Medulla oblongata (tissue), 1 donor: ENCODE results near the gene LRMDA.
A peak's percentile ranks its signal among the peaks of the same experiment; 100 is the strongest.

Experiments
- DNase-seq: peaks from one replicate; pipeline ENCODE4 v3.0.0-alpha.2; 2015; ENCODE audit errors: extremely low spot score

Gene LRMDA

GRCh38 chr10:75773231-75773780, 341.9 kb downstream of the LRMDA start:
- DNase-seq = no peak

DNA sequence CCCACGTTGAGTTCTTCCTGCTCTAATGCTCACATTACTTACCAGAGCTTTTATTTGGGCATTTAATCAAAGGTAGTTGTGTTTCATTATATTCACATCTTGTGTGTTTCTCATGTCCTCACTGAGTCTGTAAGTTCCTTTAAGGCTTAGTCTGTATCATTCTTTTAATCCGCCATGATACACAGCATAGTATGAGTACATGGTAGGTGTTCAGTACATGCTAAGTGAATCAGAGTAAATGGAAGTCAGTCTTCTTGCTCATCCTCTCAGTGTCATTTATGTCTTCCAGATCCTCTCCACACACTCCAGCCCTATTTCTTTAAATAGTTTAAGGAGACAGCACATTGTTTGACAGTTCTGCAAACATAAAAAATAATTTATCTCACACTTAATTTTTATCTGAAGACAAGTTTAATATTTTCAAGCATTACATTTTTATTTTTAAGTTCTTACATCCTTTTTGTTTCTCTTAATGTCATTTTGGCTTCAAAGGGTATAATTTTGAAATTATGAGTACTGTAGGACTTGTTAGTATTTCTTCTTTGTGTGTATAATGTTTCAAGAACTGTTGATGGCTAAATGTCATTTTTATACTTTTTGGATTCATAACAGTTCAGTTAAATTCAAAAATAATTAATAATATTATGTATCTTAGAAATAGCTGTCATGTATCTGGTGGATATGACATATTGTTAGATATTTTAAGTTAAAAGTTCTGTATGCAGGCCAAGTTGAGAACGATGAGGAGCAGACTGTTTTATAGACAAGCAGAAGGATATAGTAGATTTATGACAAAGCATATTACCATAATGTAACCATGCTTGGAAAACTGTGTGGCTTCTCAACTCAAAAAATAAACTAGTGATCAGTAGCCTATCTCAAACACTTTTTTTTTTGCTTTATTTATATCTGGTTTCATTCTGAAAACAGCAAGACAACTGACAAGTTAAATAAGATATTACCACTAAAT, 342.7 kb downstream of the LRMDA start:
- DNase-seq = no peak

DNA sequence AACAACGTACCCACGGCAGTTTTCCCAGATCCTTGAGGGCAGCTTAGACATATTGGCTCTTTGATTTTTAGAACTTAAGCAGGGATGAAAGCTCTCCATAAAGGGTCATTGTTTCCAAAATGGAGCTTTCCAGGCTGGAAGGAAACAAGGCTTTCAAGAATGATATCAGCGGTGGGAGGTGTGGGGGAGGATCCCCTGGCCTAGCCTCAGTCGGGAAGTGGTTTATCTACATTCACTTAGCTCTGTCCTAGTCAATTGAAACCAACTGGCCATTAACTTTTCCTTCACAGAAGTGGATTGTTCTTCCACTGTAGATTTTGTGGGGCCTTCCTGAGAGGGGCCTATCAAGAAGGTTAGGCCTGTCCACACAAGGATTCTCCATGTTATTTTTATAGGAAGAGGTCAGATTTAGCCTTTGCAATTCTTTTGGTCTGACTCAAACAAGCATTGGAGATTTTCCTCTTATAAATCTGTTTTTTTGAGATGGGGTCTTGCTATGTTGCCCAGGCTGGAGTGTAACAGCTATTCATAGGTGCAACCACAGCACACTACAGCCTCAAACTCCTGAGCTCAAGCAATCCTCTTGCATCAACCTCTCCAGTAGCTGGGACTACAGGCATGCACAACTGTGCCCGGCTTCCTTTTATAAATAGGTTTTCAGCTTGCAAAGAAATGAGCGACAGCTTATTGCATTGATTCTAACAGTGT, 343.5 kb downstream of the LRMDA start:
- no peak for DNase-seq

DNA sequence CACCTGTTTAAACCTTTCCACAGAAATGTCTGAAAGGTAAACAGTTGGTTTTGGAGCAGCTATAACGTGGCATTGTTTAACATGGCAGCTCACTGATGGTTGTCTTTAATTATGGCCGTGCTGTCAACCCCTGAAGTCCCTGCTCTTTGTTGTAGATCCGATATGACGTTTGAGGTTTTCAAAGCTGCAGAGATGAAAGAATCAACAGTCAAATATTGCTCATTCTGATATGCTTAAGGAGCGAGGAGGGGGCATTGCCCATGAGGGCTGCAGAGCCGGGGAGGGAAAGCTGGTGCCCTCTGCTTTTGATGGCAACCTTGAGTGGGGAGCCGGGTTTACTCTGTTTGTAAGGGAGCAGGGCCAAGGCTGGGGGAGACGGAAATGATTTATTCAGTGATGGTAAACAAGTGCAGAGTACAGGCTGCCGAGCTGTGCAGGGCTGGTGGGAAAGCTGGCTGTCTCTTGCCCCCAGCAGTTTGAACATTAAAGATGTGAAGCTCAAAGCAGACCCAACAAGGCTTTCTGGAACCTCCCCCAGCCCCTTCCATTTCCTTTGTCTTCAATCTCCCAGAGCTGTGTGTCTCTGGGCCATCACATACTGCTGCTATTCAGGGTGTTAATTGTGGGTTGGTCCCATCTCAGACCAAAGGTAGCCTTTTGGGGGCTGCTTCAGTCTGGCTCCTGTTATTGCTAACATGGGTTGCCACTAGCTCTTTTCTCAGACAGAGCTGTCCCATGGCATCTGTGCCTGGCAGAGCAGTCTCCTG, 345.5 kb downstream of the LRMDA start:
- no peak for DNase-seq

DNA sequence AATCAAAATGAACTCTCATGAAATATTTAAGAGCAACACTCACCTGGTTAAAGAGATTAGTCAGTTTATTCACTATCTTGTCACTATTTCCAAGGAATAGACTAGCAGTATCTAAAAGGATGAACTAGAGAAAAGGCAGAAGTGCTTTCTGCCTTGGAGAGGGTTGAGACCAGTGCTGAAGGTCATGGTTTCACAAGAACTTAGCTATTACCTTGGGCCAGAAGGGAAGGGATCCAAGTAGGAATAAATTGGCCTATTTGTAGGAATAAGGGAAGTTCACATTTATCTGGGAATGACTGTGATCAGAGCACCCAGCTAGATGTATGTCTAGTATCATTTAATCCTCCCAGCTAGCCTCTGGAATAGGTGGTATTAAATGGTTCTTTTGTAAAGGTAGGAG, 347.2 kb downstream of the LRMDA start:
- DNase-seq = no peak

DNA sequence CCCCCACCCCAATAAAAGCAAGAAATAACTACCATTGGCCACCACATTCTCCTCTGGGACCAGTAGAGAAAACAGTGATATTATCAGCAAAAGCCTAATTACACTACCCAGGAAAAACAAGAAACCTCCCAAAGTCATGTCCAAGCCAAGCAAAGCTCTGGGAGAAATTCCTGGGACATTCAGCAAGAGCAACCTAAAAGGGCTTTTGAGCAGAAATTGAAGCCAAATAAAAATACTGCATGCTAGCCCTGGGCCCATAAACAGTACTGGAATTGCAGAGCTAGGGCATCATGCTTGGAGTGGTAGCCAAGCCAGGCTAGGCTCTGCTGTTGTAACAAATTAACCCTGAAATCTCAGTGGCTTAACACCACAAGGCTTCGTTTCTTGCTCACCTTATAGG, 347.9 kb downstream of the LRMDA start:
- no peak for DNase-seq

DNA sequence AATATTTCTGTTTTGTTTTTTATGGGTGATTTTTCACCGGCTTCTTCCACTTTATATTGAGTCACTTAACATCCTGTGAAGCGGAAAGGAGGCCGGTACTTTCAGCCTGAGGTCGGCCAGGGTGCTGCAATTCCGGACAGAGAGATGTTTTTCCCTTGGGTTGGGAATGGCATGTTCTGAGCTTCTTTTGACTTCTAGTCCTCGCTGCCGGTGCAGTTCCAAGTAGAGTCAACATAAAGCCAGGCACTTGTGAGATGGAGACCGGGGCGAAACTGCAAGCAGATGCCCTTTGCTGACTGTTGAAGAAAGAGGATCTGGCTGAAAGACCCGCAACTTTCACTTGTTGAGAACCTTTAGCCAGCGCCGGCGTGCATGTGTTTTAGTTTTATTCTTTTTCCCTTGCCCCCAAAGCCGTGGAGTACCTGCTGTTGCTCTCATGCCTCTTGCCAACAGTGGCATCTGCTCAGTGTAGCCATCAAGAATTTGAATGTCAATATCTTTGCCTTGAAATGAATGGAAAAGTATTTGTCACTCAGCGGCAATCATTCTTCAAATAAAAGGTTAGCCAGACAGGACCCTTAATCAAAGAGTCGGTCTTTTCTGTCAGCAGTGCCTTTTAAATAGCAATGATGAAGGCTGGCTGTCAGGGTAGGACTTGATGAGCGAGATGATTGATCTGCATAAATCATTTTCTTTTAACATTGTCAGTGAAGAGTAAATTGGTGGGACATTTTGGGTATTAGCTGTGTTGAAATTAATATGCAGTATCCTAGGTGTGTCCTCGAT, 351.2 kb downstream of the LRMDA start:
- DNase-seq = no peak

DNA sequence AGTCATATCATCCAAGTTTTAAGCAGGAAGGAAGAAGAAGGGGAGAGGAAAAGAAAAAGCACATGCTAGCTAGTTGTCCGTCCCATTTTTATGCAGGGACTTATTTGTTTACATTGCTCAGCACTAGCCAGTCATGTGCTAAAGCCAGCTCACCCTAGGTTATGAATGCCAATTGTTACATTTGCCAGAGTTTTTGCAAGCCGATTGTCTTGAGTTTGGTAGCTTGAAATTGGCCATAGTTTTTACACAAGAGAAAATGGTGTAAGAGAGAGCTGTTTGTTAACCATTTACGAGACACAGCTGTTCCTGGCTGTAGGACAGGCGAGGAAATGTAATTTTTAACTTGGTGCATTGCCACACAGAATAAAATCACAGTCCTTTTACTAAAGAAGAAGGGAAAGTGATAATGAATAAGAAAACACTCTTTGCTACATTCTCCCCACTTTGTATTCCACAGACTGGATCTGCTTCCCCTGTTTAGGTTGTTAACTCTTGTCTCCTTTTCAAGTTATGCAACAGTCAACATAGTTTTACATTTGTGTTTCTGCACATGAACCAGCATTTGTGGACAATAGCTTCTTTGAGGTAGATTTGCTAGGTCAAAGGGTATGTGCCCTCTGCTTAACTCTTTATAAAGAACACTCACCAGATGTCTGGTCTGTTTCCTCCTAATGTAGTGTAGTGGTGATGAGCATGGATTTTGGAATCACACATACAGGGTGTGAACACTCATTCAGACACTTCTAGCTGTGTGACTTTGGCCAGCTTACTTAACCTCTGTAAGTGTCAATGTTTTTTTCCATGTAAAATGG, 357.2 kb downstream of the LRMDA start:
- peak; percentile 75 for DNase-seq

GRCh38 chr10:75793848-75794247, 362.4 kb downstream of the LRMDA start:
- DNase-seq = no peak

DNA sequence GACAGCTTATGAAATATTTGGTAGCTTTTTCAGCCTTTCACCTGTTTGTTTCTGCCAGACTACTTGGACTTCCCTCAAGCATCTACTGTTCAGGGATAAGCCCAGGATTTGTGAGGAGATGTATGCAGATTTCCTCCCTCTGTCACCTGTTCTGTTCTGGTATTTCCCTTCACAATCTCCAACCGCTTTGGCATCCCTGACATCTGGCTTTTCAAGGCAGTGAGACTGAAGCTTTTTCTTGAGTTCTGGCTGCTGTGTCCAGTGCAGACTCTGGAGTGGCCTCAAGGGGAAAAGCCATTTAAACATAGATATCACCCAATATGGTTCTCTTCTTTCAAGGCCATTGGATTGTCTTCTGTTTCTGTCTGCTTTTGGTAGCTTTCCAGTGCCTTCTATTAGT, 369.7 kb downstream of the LRMDA start:
- DNase-seq = no peak

- no peak for DNase-seq
Measured at GRCh38 chr10:75801661-75802060, 370.2 kb downstream of the LRMDA start.

DNA sequence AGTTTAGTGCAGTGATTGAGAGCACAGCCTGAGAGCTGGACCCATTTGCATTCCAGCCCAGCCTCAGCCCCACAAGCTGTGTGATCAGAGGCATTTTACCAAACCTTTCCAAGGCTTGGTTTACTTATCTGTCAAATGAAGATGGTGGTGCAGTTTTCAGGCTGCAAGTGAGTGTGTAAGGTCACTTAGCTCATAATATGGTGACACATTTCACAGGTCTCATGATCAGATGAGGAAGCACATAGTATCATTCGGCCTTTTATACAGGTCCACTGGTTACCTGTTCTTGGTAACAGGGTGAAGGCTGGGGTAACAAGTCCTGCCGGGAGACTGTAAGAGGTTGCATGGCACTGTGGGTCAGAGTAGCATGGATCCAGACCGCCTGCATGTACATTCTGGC, 371.7 kb downstream of the LRMDA start:
- DNase-seq = no peak

DNA sequence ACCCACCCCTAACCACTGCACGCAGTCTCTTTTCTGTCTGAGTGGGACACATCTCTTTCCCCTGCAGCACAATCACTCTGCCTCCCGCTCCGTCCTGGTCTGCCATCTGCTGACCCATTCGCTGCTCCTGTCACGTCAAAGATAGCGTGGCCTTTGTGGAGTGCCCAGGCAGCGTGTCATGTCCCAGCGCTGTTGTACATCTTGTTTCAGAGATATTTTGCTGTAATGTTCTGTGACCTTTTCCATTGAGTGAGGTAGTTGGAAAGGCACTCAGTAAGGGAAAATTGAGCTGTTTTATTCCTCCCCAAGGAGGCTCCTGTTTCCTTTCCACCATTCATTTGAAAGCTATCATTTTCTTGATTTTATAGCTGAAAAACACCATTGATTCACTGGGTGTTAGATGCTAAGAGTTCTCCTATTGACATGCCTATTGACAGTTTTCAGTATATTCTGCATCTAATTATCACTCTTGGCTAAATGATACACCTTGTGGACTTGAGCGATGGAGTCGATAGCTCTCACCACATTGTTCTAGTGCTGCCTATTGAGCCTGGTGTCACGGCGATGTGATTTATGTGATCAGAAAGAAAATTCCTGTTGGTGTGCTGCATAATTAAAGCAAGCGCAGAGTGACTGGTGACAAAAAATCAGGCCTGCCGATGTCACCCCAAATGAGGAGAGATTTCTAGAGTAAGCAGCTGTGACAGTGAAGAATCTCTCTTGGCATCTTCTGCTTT, 372.6 kb downstream of the LRMDA start:
- DNase-seq = peak; percentile 12

GRCh38 chr10:75806186-75806585, 374.8 kb downstream of the LRMDA start:
- DNase-seq = no peak

GRCh38 chr10:75807456-75807855, 376.0 kb downstream of the LRMDA start:
- DNase-seq = no peak

- no peak for DNase-seq
Measured at GRCh38 chr10:75809003-75809402, 377.6 kb downstream of the LRMDA start.

DNA sequence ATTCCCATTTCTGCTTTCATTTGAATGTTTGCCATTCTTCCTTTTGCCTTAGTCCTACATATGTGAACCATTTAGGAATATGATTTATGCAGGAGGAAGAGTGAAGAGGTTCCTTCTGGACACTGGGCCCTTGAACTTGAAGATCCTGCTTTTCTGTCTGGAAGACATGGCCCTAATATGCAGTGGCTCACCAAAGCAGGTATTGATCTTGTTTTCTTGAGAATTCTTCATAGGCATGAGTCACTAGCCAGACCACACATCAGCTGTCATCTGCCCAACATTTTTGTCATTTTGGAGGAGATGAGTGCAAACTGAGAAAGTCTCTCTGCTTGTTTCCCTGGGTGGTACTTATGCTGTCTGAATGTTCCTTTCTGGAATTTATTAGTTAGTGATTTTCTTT, 382.6 kb downstream of the LRMDA start:
- no peak for DNase-seq

- DNase-seq = no peak
Measured at GRCh38 chr10:75815066-75815465, 383.6 kb downstream of the LRMDA start.

GRCh38 chr10:75817198-75817597, 385.8 kb downstream of the LRMDA start:
- no peak for DNase-seq

GRCh38 chr10:75818552-75818951, 387.1 kb downstream of the LRMDA start:
- DNase-seq = no peak
